ENCODE measurements around the gene MGST1. TPM values are rescaled to one million over a fixed set of nuclear protein-coding genes. Genes with fewer than 3 reads are reported as not detected.

Gene MGST1, protein sequence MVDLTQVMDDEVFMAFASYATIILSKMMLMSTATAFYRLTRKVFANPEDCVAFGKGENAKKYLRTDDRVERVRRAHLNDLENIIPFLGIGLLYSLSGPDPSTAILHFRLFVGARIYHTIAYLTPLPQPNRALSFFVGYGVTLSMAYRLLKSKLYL
- not detected for total RNA-seq

- intact Hi-C loops (cut with micrococcal nuclease): no loop called here
- CTCF ChIA-PET: no interaction called here
- Mint-ChIP-seq H3K9me3 (peaks cover 2% of the 10 kb centered on the region), H3K4me3 (no peak within 1 kb of the TSS), H3K27ac (no peak within 1 kb of the TSS), H3K36me3 (ENCODE audit: low read depth) (no peaks in the 10 kb centered on the region), H3K27me3 (ENCODE audit: low read depth) (peaks cover 11% of the 10 kb centered on the region), H3K4me1 (ENCODE audit: low read depth) (no peaks in the 10 kb centered on the region)
- no peak for DNase-seq
Measured at GRCh38 chr12:16347391-16348298, at the start of gene MGST1. TSS of gene MGST1 (plus strand) at chr12:16347645. CDS start at chr12:16354253, 6,608 bp downstream.

GRCh38 chr12:16299403-16299802 lies 48.0 kb upstream of the MGST1 start:
- Mint-ChIP-seq H3K4me1 (ENCODE audit: low read depth) (no peaks in the 10 kb centered on the region), H3K27ac (no peak overlapping the region), H3K36me3 (ENCODE audit: low read depth) (no peaks in the 10 kb centered on the region), H3K4me3 (no peak overlapping the region), H3K9me3 (no peaks in the 10 kb centered on the region), H3K27me3 (ENCODE audit: low read depth) (no peaks in the 10 kb centered on the region)
- no peak for DNase-seq
- intact Hi-C loops (cut with micrococcal nuclease): no loop called here
- CTCF ChIA-PET: no interaction called here

DNA sequence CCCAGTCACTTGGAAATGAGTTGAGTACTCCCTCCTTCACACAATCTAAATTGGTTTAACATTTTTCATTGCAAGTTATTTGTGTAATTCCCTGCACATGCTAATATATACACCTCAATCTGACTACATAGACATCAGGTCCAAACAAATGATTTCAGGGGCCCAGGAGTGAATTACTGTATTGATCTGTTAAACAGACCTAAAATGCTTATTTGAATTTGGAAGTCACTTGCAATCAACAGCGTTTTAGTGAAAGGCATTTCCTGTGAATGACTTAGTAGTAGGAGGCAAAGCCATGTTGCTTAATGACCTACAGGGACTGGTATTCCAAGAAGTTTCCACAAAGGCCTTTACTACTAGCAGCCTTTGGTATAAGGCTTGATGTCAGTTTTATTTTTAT lies 47.3 kb upstream of the MGST1 start:
- H3K9me3 Mint-ChIP-seq: no peaks in the 10 kb centered on the region
- no peak overlapping the region for H3K27ac Mint-ChIP-seq
- no peaks in the 10 kb centered on the region for H3K36me3 Mint-ChIP-seq (ENCODE audit: low read depth)
- DNase-seq: no peak
- H3K4me3 Mint-ChIP-seq: no peak overlapping the region
- intact Hi-C loops (cut with micrococcal nuclease): no loop called here
- no peaks in the 10 kb centered on the region for H3K4me1 Mint-ChIP-seq (ENCODE audit: low read depth)
- H3K27me3 Mint-ChIP-seq (ENCODE audit: low read depth): no peaks in the 10 kb centered on the region
- CTCF ChIA-PET: no interaction called here

DNA sequence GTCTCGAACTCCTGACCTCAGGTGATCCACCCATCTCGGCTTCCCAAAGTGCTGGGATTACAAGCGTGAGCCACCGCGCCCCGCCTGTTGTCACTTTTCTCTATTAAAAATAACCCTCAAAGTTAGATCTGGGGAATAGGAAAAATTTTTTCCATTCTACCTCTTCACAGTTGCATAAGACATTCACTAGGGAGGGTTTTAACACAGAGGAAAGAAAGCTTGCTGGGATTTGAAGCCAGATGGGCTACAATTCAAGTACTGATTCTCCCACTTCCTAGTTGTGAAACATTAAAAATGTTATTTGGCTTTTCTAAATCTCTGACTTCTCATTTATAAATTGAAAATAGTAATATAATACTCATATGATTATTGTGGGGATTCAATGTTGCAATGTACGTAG lies 46.7 kb upstream of the MGST1 start:
- Mint-ChIP-seq H3K27me3 (ENCODE audit: low read depth) (no peaks in the 10 kb centered on the region), H3K27ac (no peak overlapping the region), H3K4me1 (ENCODE audit: low read depth) (no peaks in the 10 kb centered on the region), H3K36me3 (ENCODE audit: low read depth) (no peaks in the 10 kb centered on the region), H3K9me3 (no peaks in the 10 kb centered on the region), H3K4me3 (no peak overlapping the region)
- CTCF ChIA-PET: no interaction called here
- intact Hi-C loops (cut with micrococcal nuclease): no loop called here
- DNase-seq: no peak

- Mint-ChIP-seq H3K27me3 (ENCODE audit: low read depth) (no peaks in the 10 kb centered on the region), H3K9me3 (peaks cover 7% of the 10 kb centered on the region), H3K4me1 (ENCODE audit: low read depth) (no peaks in the 10 kb centered on the region), H3K27ac (no peak overlapping the region), H3K36me3 (ENCODE audit: low read depth) (no peaks in the 10 kb centered on the region), H3K4me3 (no peak overlapping the region)
- intact Hi-C loops (cut with micrococcal nuclease): no loop called here
- CTCF ChIA-PET: no interaction called here
- DNase-seq: no peak
Measured at GRCh38 chr12:16303939-16304338, 43.5 kb upstream of the MGST1 start.

GRCh38 chr12:16307856-16308475 lies 39.5 kb upstream of the MGST1 start:
- intact Hi-C loops (cut with micrococcal nuclease): no loop called here
- no peaks in the 10 kb centered on the region for H3K27me3 Mint-ChIP-seq (ENCODE audit: low read depth)
- no peak overlapping the region for H3K4me3 Mint-ChIP-seq

DNA sequence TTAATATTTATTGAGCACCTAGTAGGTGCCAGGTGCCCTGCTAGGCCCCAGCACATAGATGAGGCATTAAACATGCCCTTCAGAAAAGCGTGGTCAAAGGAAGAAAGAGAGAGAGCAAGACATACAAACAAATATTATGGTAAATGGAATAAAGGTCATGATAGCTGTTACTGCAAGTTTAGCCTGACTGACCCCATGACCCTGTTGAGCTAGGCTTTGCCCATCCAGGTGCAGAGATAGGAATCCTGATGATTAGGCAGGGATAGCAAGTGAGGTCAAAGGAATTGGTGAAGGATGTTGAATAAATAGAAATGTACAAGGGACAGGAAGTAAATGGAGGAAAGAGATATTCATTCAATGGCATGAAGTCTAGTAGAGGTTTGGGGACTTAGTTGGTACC lies 36.5 kb upstream of the MGST1 start:
- Mint-ChIP-seq H3K36me3 (ENCODE audit: low read depth) (no peaks in the 10 kb centered on the region), H3K9me3 (peaks cover 17% of the 10 kb centered on the region), H3K4me1 (ENCODE audit: low read depth) (no peaks in the 10 kb centered on the region), H3K27me3 (ENCODE audit: low read depth) (no peaks in the 10 kb centered on the region), H3K27ac (no peak overlapping the region), H3K4me3 (no peak overlapping the region)
- intact Hi-C loops (cut with micrococcal nuclease): no loop called here
- CTCF ChIA-PET: no interaction called here
- DNase-seq: no peak

More at GRCh38 chr12:16307856-16308475, 39.5 kb upstream of the MGST1 start:
- Mint-ChIP-seq H3K27ac (no peak overlapping the region), H3K36me3 (ENCODE audit: low read depth) (no peaks in the 10 kb centered on the region), H3K9me3 (peaks cover 17% of the 10 kb centered on the region), H3K4me1 (ENCODE audit: low read depth) (no peaks in the 10 kb centered on the region)
- no peak for DNase-seq
- CTCF ChIA-PET: interaction anchor here (0.5 kb wide), 1 partner anchor 35 kb away, joined by 3 read pairs; no protein-coding TSS in a partner anchor

DNA sequence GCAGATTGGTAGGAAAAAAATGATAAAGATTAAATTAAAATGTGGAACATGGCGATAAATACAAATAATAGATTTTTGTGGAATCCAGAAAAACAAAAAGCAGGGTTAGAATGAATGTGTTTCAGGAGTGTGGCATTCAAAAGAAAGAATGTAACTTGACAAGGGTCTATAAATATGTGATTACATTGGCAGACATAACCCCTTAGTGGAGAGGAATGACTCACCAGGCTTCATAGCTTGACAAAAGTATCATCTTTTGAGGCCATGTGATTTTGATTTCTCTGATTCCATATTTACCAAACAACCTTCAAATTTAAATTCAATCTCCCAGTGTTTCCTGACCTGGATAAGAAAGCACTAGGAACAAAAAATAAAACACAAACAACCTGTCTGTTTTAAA lies 24.4 kb upstream of the MGST1 start:
- DNase-seq: no peak
- peaks cover 1% of the 10 kb centered on the region for H3K36me3 Mint-ChIP-seq (ENCODE audit: low read depth)
- H3K4me1 Mint-ChIP-seq (ENCODE audit: low read depth): no peaks in the 10 kb centered on the region
- intact Hi-C loops (cut with micrococcal nuclease): no loop called here
- no peaks in the 10 kb centered on the region for H3K27me3 Mint-ChIP-seq (ENCODE audit: low read depth)
- no peak overlapping the region for H3K4me3 Mint-ChIP-seq
- H3K27ac Mint-ChIP-seq: no peak overlapping the region
- CTCF ChIA-PET: no interaction called here
- H3K9me3 Mint-ChIP-seq: peaks cover 10% of the 10 kb centered on the region

DNA sequence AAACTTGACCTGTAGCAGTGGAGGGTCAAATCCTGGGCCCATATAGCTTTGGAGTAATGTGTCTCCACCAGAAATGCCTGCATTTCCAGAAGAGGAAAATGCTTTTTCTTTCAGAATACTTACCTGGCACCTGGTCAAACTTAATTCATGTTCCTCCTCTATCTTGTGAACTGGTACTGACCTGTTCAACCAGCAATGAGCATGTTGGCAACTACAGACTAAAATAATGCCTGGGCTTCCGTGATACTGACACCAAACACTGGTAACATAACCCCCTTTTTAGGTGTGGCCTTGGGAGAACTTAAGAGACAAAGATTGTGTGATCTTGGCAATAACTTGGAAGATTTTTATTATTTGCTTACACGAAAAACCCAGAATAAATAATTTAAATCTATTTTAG lies 23.8 kb upstream of the MGST1 start:
- Mint-ChIP-seq H3K27ac (no peak overlapping the region), H3K4me1 (ENCODE audit: low read depth) (no peaks in the 10 kb centered on the region), H3K4me3 (no peak overlapping the region), H3K9me3 (peaks cover 15% of the 10 kb centered on the region), H3K27me3 (ENCODE audit: low read depth) (no peaks in the 10 kb centered on the region), H3K36me3 (ENCODE audit: low read depth) (no peaks in the 10 kb centered on the region)
- DNase-seq: no peak
- CTCF ChIA-PET: no interaction called here
- intact Hi-C loops (cut with micrococcal nuclease): no loop called here

DNA sequence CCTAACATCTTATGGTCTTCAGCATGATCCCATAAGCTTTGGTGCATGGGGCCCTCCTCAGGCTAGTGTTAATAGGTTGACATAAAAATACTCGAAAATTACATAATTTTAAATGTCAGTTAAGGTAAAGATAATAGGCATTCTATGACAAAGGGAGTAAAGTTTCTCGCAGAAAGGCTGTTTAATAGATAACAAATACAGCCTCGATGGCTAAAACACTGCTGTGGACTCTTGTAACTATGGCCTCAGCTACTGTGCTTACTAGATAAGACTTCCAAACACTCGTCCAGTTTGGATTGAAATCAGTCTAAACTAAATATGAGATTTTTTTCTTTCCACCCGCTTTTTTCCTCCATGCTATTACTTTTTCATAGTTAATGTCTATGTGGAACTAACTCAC lies 23.2 kb upstream of the MGST1 start:
- CTCF ChIA-PET: no interaction called here
- no peak for DNase-seq
- no peaks in the 10 kb centered on the region for H3K36me3 Mint-ChIP-seq (ENCODE audit: low read depth)
- no peak overlapping the region for H3K4me3 Mint-ChIP-seq
- no peaks in the 10 kb centered on the region for H3K4me1 Mint-ChIP-seq (ENCODE audit: low read depth)
- H3K27me3 Mint-ChIP-seq (ENCODE audit: low read depth): no peaks in the 10 kb centered on the region
- intact Hi-C loops (cut with micrococcal nuclease): no loop called here
- no peak overlapping the region for H3K27ac Mint-ChIP-seq
- peaks cover 15% of the 10 kb centered on the region for H3K9me3 Mint-ChIP-seq

DNA sequence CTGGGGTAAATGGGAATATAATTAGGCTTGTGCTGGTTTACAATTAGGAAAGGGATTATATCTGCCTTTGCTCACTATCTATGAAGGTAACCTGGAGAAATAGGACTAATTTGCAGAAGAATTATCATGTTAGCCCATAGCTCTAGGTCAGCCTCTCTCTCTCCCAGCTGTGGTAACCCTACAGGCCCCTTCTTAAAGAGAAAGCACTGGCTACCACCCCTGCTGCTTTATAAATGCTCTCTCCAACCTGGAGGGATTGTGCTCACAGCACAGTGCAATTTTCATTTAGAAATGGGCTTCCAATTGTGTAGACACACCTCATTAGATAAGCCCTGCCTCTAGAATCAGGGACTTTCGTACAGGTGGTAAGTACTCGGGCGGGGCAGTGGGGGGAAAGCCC lies 22.7 kb upstream of the MGST1 start:
- peaks cover 15% of the 10 kb centered on the region for H3K9me3 Mint-ChIP-seq
- CTCF ChIA-PET: no interaction called here
- no peaks in the 10 kb centered on the region for H3K27me3 Mint-ChIP-seq (ENCODE audit: low read depth)
- H3K4me1 Mint-ChIP-seq (ENCODE audit: low read depth): no peaks in the 10 kb centered on the region
- no peak overlapping the region for H3K27ac Mint-ChIP-seq
- intact Hi-C loops (cut with micrococcal nuclease): no loop called here
- no peaks in the 10 kb centered on the region for H3K36me3 Mint-ChIP-seq (ENCODE audit: low read depth)
- no peak overlapping the region for H3K4me3 Mint-ChIP-seq
- DNase-seq: no peak

- H3K9me3 Mint-ChIP-seq: peaks cover 16% of the 10 kb centered on the region
- no peak overlapping the region for H3K27ac Mint-ChIP-seq
- intact Hi-C loops (cut with micrococcal nuclease): no loop called here
- CTCF ChIA-PET: no interaction called here
- H3K4me1 Mint-ChIP-seq (ENCODE audit: low read depth): no peaks in the 10 kb centered on the region
- no peak overlapping the region for H3K4me3 Mint-ChIP-seq
- no peaks in the 10 kb centered on the region for H3K27me3 Mint-ChIP-seq (ENCODE audit: low read depth)
- no peaks in the 10 kb centered on the region for H3K36me3 Mint-ChIP-seq (ENCODE audit: low read depth)
- DNase-seq: no peak
Measured at GRCh38 chr12:16325426-16325825, 22.0 kb upstream of the MGST1 start.

DNA sequence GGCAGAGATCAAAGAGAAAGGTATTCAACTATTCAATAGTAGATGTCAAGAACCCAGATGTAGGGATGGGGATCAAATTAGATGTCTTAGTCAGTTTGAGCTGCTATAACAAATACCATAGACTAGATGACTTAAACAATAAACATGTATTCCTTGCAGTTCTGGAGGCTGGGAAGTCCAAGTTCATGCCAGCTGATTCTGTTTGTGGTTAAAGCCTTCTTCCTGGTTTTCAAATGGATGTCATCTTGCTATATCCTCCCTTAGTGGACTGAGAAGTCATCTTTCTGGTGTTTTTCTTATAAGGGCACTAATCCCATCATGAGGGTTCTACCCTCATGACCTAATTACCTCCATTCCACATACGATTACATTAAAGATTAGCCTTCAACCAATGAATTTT lies 19.5 kb upstream of the MGST1 start:
- CTCF ChIA-PET: no interaction called here
- no peak overlapping the region for H3K4me3 Mint-ChIP-seq
- H3K4me1 Mint-ChIP-seq (ENCODE audit: low read depth): no peaks in the 10 kb centered on the region
- H3K36me3 Mint-ChIP-seq (ENCODE audit: low read depth): no peaks in the 10 kb centered on the region
- no peak for DNase-seq
- no peaks in the 10 kb centered on the region for H3K27me3 Mint-ChIP-seq (ENCODE audit: low read depth)
- intact Hi-C loops (cut with micrococcal nuclease): no loop called here
- H3K27ac Mint-ChIP-seq: no peak overlapping the region
- peaks cover 17% of the 10 kb centered on the region for H3K9me3 Mint-ChIP-seq
